Cardiac fibroblast (primary cell): ENCODE data around the gene SCMH1.

Experiments used
- DNase-seq, 2 donors: peaks; one replicate each; pipeline versions ENCODE4 v3.0.0 to v3.0.0-alpha.2; 2010; ENCODE audit warnings: low read depth in 2 of 2
- H3K4me3 ChIP-seq, 2 donors: replicated peaks in 1 of 2; 1 replicate in 1 of 2; 2 replicates in 1 of 2; pipeline ENCODE4 v1.5.1; 2011; ENCODE audit warnings: low read depth in 2 of 2, low read length in 2 of 2, mild to moderate bottlenecking in 2 of 2, moderate library complexity in 1 of 2
- CTCF ChIP-seq: IDR thresholded peaks from one replicate; pipeline ENCODE4 v1.5.1; 2011; ENCODE audit warnings: low read depth, mild to moderate bottlenecking, low read length, inconsistent platforms

SCMH1 gene

DNA sequence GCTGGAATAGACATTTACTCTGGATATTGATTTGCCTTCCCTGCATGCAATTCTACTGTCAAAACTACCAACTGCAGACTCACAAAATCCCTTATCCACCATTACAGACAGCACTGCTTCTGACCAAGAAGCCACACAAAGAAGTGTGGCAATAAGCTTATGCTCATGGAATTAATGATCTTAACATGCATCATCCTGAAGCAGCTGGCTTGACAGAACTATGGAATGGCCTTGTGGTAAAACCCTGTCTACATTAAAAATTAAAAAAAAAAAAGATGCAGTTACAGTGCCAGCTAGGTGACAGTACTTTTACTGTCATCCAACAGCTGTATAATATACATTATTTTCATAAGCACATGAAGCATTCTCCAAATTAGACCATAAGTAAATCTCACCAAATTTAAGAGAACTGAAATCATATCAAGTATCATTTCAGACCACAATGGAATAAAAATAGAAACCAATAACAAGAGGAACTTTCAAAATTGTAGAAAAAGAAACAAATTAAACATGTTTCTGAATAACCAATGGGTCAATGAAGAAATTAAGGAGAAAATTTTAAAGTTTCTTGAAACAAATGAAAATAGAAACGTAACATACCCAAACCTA is 70.7 kb downstream of the SCMH1 start:
- no peak for DNase-seq
- no peak overlapping the region for H3K4me3 ChIP-seq
- no peak for TF ChIP-seq CTCF

GRCh38 chr1:41169799-41170180 is 72.3 kb downstream of the SCMH1 start:
- no peak for DNase-seq
- H3K4me3 ChIP-seq: no peak overlapping the region
- no peak for TF ChIP-seq CTCF

GRCh38 chr1:41169066-41169798 is 72.9 kb downstream of the SCMH1 start:
- no peak overlapping the region for H3K4me3 ChIP-seq
- no peak for TF ChIP-seq CTCF
- no peak for DNase-seq

DNA sequence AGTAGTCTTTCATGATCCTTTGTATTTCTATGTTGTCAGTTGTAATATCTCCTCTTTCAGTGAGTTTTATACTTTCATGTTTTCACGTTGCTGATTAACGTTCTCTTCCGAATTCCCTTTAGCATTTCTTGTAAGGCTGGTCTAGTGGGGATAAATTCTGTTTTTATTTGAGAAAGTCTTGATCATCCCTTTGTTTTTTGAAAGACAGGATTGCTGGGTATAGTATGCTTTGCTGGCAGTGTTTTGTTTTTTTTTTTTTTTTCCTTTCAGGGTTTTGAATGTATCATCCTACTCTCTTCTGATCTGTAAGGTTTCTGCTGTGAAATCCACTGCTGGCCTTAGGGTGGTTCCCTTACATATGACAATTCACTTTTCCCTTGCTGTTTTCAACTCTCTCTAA is 74.4 kb downstream of the SCMH1 start:
- no peak for TF ChIP-seq CTCF
- H3K4me3 ChIP-seq: no peak overlapping the region
- no peak for DNase-seq

DNA sequence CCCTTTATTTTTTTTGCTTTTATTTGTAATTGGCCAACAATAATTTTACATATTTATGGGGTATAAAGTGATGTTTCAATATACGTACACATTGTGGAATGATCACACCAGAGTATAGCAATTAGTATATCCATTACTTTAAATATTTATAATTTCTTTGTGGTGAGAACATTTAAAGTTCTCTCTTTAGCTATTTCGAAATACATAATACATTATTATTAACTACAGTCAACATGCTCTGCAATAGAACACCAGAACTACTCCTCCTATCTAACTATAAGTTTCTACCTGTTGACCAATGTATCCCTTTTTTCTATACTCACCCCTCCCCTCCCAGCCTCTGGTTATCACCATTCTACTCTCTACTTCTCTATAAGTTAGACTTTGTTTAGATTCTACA is 77.4 kb downstream of the SCMH1 start:
- no peak overlapping the region for H3K4me3 ChIP-seq
- DNase-seq: no peak
- no peak for TF ChIP-seq CTCF

- TF ChIP-seq CTCF: no peak
- no peak overlapping the region for H3K4me3 ChIP-seq
- DNase-seq: no peak
These were observed 79.7 kb downstream of the SCMH1 start for GRCh38 chr1:41162441-41162840.

- TF ChIP-seq CTCF: no peak
- DNase-seq: no peak
- no peak overlapping the region for H3K4me3 ChIP-seq
These were observed 80.3 kb downstream of the SCMH1 start for GRCh38 chr1:41161846-41162245.
